Memory B cell (primary cell): Measurements from ENCODE around the gene SZT2.
"Not testable (repeated sequence)": the region's sequence is repeated elsewhere in the genome, so short reads cannot be mapped to it uniquely, and the experiment has no call there.

Experiments used
- ATAC-seq: fragments of 150-1000 bp; cut with Tn5 transposase; 2 replicates; pipeline ENCODE4 v1.10.0; 2021; ENCODE audit warnings: low read depth, mild to moderate bottlenecking, moderate library complexity
- DNase-seq, 2 donors: peaks; one replicate each; pipeline ENCODE4 v3.0.0; 2022; ENCODE audit warnings: low spot score in 2 of 2
- H3K27ac Mint-ChIP-seq: one replicate; pipeline ENCODE4 v1.8.0; 2022; ENCODE audit warnings: mild to moderate bottlenecking, moderate library complexity, mixed read lengths
- H3K27me3 Mint-ChIP-seq: one replicate; pipeline ENCODE4 v1.8.0; 2022; ENCODE audit warnings: mixed read lengths
- H3K36me3 Mint-ChIP-seq: one replicate; pipeline ENCODE4 v1.8.0; 2022; ENCODE audit warnings: mild to moderate bottlenecking, mixed read lengths
- H3K4me1 Mint-ChIP-seq: one replicate; pipeline ENCODE4 v1.8.0; 2022; ENCODE audit warnings: mixed read lengths
- H3K4me3 Mint-ChIP-seq: one replicate; pipeline ENCODE4 v1.8.0; 2022; ENCODE audit warnings: mild to moderate bottlenecking, moderate library complexity, mixed read lengths
- H3K9me3 Mint-ChIP-seq: one replicate; pipeline ENCODE4 v1.8.0; 2022; ENCODE audit warnings: mixed read lengths

Gene SZT2

DNA sequence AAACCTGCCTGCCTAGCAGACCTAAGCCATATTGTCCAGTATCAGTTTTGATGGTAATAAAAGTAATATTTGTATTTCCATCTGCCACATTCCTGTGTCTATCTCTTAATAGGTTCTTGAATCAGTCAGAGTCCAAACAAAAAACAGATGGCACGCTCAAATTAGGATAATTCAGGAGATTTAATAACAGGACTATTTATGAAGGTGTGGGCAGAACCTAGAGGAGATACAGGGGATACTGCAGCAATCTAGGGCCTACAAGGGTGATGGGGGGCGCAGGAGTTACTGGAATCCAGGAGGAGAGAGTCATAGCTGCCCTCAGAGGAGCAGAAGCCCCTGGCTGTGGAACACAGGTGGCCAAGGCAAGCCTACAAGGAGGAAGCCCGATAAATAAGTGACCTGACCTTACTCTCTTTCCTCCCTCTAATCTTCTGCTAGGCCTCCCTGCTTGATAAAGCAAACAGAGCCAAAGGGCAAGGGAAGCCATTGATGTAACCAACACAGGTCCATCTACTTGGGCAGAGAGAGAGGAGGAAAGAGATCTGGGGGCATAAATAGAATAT, 75.9 kb downstream of the SZT2 start:
- Mint-ChIP-seq H3K36me3 (no peaks in the 10 kb centered on the region), H3K4me3 (no peak overlapping the region), H3K9me3 (no peaks in the 10 kb centered on the region), H3K27ac (no peak overlapping the region), H3K4me1 (no peaks in the 10 kb centered on the region), H3K27me3 (no peaks in the 10 kb centered on the region)
- no peak for DNase-seq
- ATAC-seq: no peak

- no peaks in the 10 kb centered on the region for H3K9me3 Mint-ChIP-seq
- H3K27ac Mint-ChIP-seq: no peak overlapping the region
- no peak for ATAC-seq
Measured at GRCh38 chr1:43466403-43466802, 76.7 kb downstream of the SZT2 start.

DNA sequence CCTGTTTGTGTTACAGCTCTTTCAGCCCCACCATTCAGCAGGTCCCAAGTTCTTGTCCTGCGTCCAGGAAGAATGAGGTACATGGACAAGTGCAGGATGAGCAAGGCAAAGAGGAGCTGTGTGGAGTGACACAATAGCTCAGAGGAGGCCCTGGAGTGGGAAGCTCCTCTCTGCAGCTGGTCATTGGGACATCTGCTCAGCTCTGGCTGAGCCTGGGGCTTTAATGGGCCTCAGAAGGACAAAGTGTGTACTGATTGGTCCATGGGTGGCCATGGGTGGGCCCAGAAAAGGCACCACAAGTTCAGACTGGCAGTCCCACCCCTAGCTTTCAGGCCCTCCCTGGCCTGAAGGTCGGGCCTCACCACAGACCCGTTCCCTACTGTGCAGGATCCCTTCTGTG, 78.7 kb downstream of the SZT2 start:
- Mint-ChIP-seq H3K4me1 (no peaks in the 10 kb centered on the region), H3K27ac (no peak overlapping the region)
- no peak for DNase-seq

More at GRCh38 chr1:43466403-43466802, 76.7 kb downstream of the SZT2 start:
- Mint-ChIP-seq H3K36me3 (no peaks in the 10 kb centered on the region), H3K27me3 (no peaks in the 10 kb centered on the region), H3K4me3 (no peak overlapping the region), H3K4me1 (no peaks in the 10 kb centered on the region)
- DNase-seq: no peak

DNA sequence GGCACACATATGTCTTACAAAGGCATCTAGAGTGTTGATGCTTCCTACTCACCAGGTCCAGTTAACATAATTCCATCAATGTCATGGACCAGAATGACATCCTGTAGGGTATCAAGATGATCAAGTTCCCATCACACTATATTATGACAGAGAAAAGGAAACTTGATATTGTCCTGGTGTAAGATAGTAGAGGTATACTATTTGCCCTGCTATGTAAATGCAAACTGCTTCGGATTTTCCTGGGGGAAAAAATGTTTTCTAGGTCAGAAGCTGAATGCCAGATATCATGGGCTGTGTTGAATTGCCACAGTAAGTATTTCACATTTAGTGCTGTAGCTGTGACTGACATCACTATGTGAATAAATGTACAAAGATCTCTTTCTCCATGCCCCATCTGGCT, 80.2 kb downstream of the SZT2 start:
- no peak for DNase-seq
- Mint-ChIP-seq H3K27ac (no peak overlapping the region), H3K9me3 (no peaks in the 10 kb centered on the region), H3K27me3 (peaks cover 4% of the 10 kb centered on the region), H3K36me3 (no peaks in the 10 kb centered on the region), H3K4me3 (no peak overlapping the region), H3K4me1 (peaks cover 3% of the 10 kb centered on the region)
- no peak for ATAC-seq

More for the DNA sequence above, 78.7 kb downstream of the SZT2 start:
- no peak for ATAC-seq
- no peak overlapping the region for H3K4me3 Mint-ChIP-seq
- H3K36me3 Mint-ChIP-seq: no peaks in the 10 kb centered on the region
- no peaks in the 10 kb centered on the region for H3K9me3 Mint-ChIP-seq
- peaks cover 2% of the 10 kb centered on the region for H3K27me3 Mint-ChIP-seq

DNA sequence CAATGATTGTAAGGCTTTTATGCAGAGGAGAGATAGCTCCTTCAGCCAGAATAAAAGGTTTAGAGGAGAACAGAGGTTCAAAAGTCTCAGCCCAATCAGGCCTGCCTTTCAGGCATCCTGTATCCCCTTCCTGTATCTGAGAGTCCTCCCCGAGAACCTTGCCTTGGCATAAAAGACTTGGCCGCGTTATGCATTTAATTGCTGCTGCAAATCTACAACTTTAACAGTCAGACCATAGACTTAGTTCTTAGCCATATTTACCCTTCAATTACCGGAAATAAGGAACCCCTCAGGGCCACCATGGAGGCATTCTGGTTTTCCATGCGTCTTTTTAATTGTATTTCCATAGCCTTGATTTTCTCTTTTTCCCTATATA, 82.4 kb downstream of the SZT2 start:
- peaks cover 4% of the 10 kb centered on the region for H3K27me3 Mint-ChIP-seq
- DNase-seq (no peak), ATAC-seq (no peak)
- H3K36me3 Mint-ChIP-seq: no peaks in the 10 kb centered on the region
- H3K4me3 Mint-ChIP-seq: no peak overlapping the region
- H3K27ac Mint-ChIP-seq: no peak overlapping the region
- no peaks in the 10 kb centered on the region for H3K9me3 Mint-ChIP-seq
- H3K4me1 Mint-ChIP-seq: peaks cover 3% of the 10 kb centered on the region

DNA sequence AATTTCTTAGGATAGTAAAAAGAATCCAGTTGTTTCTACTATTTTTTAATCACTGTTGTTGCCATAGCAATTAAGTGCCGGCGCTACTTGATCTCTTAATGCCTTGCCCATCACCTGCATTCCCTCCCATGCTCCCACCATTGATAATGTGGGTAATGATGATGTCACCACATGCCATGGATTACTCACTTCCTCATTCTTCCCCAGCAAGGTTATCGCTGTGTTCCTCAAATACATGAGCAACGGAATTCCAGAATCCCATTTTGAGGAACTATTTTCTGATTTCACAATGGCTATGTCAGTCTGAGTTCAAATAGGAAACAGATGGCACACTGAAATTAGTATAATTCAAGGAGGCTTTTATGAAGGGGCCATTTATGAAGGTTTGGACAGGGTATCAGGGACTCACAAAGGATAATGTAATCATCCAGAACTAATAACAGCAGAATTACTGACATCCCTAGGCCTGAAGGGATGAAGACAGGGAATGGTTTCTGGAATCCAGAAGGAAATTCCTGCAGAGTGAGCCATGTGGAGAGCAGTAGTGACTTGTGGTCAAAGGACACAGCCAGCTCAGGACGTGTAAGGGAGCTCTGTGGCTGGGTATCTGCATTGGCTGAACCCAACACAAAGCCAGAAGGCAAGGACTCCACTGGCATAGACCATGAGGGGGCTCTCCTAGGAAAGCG, 82.9 kb downstream of the SZT2 start:
- not testable (repeated sequence) for H3K36me3 Mint-ChIP-seq, H3K27ac Mint-ChIP-seq, H3K27me3 Mint-ChIP-seq, H3K9me3 Mint-ChIP-seq, ATAC-seq, H3K4me1 Mint-ChIP-seq, H3K4me3 Mint-ChIP-seq, DNase-seq

DNA sequence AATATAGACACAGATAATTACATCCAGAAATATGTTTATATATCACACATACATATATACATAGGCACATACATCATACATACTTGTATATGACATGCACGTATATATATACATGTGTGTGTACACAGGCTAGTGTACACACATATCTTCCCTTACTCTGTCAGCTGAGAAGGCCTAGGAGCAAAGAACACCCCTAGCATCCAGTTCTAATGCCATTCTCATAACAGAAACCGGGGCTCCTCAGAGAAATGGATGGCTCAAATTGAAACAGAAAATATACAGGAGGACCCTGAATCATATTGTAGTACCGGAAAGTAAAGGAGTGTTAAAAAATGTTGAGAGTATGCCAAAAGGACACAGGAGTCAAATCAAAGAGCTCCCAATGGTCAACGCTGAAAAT, 83.8 kb downstream of the SZT2 start:
- H3K27me3 Mint-ChIP-seq: peaks cover 4% of the 10 kb centered on the region
- DNase-seq (no peak), ATAC-seq (no peak)
- H3K36me3 Mint-ChIP-seq: no peaks in the 10 kb centered on the region
- H3K4me1 Mint-ChIP-seq: peaks cover 3% of the 10 kb centered on the region
- no peaks in the 10 kb centered on the region for H3K9me3 Mint-ChIP-seq
- no peak overlapping the region for H3K4me3 Mint-ChIP-seq
- H3K27ac Mint-ChIP-seq: no peak overlapping the region

DNA sequence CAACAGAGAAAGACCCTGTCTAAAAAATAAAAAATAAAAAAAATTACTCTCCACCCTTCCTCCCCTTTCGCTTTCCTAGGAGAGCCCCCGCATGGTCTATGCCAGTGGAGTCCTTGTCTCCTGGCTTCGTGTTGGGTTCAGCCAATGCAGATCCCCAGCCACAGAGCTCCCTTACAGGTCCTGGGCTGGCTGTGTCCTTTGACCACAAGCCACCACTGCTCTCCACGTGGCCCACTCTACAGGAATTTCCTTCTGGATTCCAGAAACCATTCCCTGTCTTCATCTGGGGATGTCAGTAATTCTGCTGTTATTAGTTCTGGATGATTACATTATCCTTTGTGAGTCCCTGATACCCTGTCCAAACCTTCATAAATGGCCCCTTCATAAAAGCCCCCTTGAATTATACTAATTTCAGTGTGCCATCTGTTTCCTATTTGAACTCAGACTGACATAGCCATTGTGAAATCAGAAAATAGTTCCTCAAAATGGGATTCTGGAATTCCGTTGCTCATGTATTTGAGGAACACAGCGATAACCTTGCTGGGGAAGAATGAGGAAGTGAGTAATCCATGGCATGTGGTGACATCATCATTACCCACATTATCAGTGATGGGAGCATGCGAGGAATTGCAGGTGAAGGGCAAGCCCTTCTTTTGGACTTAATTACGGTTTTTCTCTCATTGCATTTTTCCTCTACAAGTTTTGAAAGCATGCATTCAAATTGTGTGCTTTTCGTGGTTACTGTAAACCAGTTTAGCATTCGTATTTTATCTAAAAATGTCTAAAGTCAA, 86.1 kb downstream of the SZT2 start:
- H3K27me3 Mint-ChIP-seq: peaks cover 11% of the 10 kb centered on the region
- H3K9me3 Mint-ChIP-seq, ATAC-seq, H3K4me1 Mint-ChIP-seq, DNase-seq, H3K4me3 Mint-ChIP-seq, H3K27ac Mint-ChIP-seq, H3K36me3 Mint-ChIP-seq: not testable (repeated sequence)

GRCh38 chr1:43477716-43478115, 88.0 kb downstream of the SZT2 start:
- Mint-ChIP-seq H3K27ac (no peak overlapping the region), H3K4me3 (no peak overlapping the region), H3K4me1 (peaks cover 3% of the 10 kb centered on the region), H3K9me3 (no peaks in the 10 kb centered on the region), H3K36me3 (no peaks in the 10 kb centered on the region), H3K27me3 (peaks cover 9% of the 10 kb centered on the region)
- ATAC-seq (no peak), DNase-seq (no peak)

DNA sequence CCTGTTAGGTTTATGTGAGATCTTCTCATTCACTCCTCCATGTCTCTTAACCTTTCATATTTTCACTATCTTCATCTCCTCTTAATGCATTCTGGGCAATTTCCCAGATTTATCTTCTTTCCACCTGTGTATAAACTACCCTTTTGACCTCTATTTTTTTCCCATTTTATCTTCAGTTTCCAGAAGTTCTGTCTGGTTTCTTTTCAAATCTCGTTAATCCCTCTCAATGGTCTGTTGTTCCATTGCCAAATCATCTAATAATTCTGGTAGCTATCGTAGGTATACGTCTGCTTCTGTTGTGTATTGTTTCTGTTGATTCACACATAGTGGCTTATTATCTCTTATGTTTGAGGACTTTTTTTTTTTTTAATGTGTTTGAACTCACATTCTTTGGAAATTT, 89.7 kb downstream of the SZT2 start:
- Mint-ChIP-seq H3K4me3 (no peak overlapping the region), H3K4me1 (no peaks in the 10 kb centered on the region)

DNA sequence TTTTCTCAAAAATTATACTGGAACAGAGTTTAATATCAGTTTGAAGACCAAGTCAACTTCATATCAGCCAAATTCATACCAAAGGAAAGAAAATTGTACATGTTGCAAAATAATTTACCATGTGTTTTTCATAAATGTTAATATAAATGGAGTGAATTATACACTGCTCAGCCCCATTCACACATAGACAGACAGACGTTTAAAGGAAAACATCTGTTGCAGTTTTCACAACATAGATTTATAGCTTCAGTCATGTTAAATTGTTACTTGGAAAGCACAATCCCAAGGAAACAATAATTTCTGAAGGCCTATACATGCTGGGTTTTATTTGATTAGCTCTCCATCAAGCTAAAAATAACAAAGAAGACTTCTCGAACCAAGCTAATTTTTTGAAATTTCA, 91.8 kb downstream of the SZT2 start:
- DNase-seq (no peak), ATAC-seq (no peak)
- Mint-ChIP-seq H3K27ac (no peak overlapping the region), H3K4me3 (no peak overlapping the region), H3K9me3 (no peaks in the 10 kb centered on the region), H3K27me3 (peaks cover 12% of the 10 kb centered on the region), H3K4me1 (no peaks in the 10 kb centered on the region), H3K36me3 (no peaks in the 10 kb centered on the region)

More for the DNA sequence above, 89.7 kb downstream of the SZT2 start:
- H3K27me3 Mint-ChIP-seq: peaks cover 9% of the 10 kb centered on the region
- no peaks in the 10 kb centered on the region for H3K36me3 Mint-ChIP-seq
- DNase-seq: no peak
- H3K27ac Mint-ChIP-seq: no peak overlapping the region
- no peak for ATAC-seq
- no peaks in the 10 kb centered on the region for H3K9me3 Mint-ChIP-seq

DNA sequence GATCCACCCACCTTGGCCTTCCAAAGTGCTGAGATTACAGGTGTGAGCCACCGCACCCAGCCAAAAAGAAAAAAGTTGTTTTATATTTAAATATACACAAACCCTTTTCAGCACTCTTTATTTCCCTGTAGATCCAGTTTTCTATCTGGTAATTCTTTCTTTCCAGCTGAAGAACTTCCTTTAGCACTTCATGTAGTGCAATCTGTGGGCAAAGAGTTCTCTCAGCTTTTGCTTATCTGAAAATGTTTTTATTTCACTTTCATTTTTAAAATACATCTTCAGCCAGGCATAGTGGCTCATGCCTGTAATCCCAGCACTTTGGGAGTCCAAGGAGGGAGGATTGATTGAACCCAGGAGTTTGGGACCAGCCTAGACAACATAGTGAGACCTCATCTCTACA, 92.5 kb downstream of the SZT2 start:
- Mint-ChIP-seq H3K4me1 (no peaks in the 10 kb centered on the region), H3K36me3 (no peaks in the 10 kb centered on the region), H3K4me3 (no peak overlapping the region), H3K9me3 (peaks cover 2% of the 10 kb centered on the region), H3K27ac (no peak overlapping the region), H3K27me3 (peaks cover 12% of the 10 kb centered on the region)
- DNase-seq (no peak), ATAC-seq (no peak)

- H3K9me3 Mint-ChIP-seq: peaks cover 10% of the 10 kb centered on the region
- H3K27ac Mint-ChIP-seq: no peak overlapping the region
- no peaks in the 10 kb centered on the region for H3K36me3 Mint-ChIP-seq
- no peak overlapping the region for H3K4me3 Mint-ChIP-seq
- no peak for DNase-seq
- H3K4me1 Mint-ChIP-seq: no peaks in the 10 kb centered on the region
- peaks cover 8% of the 10 kb centered on the region for H3K27me3 Mint-ChIP-seq
- no peak for ATAC-seq
Measured at GRCh38 chr1:43484367-43484766, 94.7 kb downstream of the SZT2 start.

GRCh38 chr1:43488165-43488564, 98.5 kb downstream of the SZT2 start:
- Mint-ChIP-seq H3K36me3 (peaks cover 2% of the 10 kb centered on the region), H3K4me3 (no peak overlapping the region), H3K4me1 (no peaks in the 10 kb centered on the region), H3K27me3 (peaks cover 7% of the 10 kb centered on the region), H3K27ac (no peak overlapping the region), H3K9me3 (peaks cover 24% of the 10 kb centered on the region)
- DNase-seq (no peak), ATAC-seq (no peak)
